ENCODE results near the gene TOMM70.

- TF ChIP-seq EZH2 (IDR thresholded peaks at IDR 0.05) (no peak), POLR2AphosphoS5 (IDR thresholded peaks at IDR 0.05; ENCODE audit: borderline replicate concordance, low read depth, low read length) (no peak), FOXP2 (optimal IDR thresholded peaks at IDR 0.05; ENCODE audit: control extremely low read depth, extremely low read length, insufficient read depth) (no peak)
Observed at GRCh38 chr3:100425316-100425715, 24.4 kb upstream of the TOMM70 start.
